ENCODE measurements around the gene RBM6.
A peak's percentile ranks its signal among the peaks of the same experiment; 100 is the strongest.
"Not testable (repeated sequence)": the region's sequence is repeated elsewhere in the genome, so short reads cannot be mapped to it uniquely, and the experiment has no call there.

Gene RBM6

DNA sequence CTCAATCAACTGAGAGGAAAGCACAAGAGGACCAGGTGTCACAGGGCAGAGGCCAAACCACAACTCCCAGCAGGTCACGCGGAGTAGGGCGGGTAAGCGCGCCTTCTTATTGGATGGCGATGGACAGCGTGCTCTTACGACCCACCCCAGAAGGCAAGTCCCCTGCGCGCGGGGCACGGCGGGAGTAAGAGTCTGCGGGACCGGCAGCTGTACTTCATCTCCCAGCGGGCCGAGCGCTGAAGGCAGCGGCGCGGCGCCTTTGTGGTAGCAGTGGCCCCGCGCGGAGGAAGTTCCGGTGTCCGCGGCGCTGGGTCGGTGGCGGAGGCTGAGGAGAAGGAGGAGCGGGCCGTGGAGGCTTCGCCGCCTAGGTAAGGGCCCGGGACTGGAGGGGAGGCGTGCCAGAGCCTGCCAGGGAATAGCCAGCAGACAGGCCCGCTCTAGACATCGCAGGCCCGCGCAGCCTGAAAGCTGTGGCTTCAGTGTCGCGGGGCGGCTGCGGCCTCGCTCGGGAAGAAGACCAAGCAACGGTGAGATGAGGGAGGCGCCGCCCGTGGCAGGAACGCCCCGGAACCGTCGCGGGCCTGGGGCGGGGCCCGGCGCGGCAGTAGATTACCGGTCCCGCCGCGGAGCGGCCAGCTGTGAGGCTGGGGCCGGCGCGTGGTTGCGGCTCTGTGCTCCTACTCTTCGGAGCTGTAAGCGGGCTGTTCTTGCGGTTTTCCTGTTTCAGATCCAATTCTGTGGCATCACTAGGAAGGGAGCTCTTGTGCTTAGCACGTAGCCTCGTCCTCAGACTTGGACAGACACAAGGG lies at the start of gene RBM6:
TSS of gene RBM6 (plus strand) at position 293 of the 809 bp plus-strand sequence. CDS start 22,492 bp downstream, outside the sequence.
- DNase-seq (ENCODE audit: low spot score): peak; percentile 96

DNA sequence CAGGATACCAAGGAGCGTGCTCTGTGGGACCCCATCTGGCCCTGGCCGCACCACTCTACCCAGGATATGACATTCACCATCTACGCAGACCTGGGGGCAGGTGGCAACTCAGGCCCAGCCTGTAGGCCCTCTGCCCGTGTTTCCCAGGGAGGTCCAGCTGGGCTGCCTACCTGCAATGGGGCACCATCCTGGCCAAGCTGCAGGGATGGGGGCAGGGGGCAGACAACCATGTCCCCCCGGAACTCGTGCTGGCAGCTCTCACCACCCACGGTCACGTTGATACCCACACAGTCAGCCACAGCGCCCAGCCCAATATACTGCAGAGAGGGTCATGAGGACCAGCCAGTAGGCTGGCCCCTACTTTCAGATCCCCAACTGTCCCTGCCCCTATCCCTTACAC lies 44.2 kb upstream of the RBM6 start:
- DNase-seq (ENCODE audit: low spot score): no peak

- DNase-seq (ENCODE audit: low spot score): no peak
Measured at GRCh38 chr3:49896345-49896744, 43.6 kb upstream of the RBM6 start.

DNA sequence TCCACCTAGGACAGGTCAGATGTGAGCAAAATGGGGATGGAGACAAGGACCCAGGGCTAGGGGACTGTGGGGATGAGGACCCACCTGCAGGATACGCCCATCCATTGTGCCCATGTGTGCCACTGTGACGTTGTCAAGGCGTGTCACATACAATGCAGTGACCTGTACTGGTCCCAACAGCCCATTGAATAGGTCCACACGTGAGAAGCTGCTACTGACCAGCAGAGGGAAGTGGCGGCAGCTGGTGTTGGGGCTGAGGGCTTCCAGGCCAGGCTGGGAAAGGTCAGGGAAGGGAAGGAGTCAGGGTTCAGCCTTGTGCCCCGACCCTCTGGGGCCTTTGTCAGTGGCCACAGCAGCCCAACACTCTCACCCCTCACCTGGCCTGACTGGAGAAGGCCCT lies 41.0 kb upstream of the RBM6 start:
- no peak for DNase-seq (ENCODE audit: low spot score)

GRCh38 chr3:49899815-49900214 lies 40.1 kb upstream of the RBM6 start:
- DNase-seq (ENCODE audit: low spot score): no peak

GRCh38 chr3:49900491-49901153 lies 39.3 kb upstream of the RBM6 start:
- no peak for DNase-seq (ENCODE audit: low spot score)

- DNase-seq (ENCODE audit: low spot score): no peak
Measured at GRCh38 chr3:49901366-49902339, 38.3 kb upstream of the RBM6 start.

DNA sequence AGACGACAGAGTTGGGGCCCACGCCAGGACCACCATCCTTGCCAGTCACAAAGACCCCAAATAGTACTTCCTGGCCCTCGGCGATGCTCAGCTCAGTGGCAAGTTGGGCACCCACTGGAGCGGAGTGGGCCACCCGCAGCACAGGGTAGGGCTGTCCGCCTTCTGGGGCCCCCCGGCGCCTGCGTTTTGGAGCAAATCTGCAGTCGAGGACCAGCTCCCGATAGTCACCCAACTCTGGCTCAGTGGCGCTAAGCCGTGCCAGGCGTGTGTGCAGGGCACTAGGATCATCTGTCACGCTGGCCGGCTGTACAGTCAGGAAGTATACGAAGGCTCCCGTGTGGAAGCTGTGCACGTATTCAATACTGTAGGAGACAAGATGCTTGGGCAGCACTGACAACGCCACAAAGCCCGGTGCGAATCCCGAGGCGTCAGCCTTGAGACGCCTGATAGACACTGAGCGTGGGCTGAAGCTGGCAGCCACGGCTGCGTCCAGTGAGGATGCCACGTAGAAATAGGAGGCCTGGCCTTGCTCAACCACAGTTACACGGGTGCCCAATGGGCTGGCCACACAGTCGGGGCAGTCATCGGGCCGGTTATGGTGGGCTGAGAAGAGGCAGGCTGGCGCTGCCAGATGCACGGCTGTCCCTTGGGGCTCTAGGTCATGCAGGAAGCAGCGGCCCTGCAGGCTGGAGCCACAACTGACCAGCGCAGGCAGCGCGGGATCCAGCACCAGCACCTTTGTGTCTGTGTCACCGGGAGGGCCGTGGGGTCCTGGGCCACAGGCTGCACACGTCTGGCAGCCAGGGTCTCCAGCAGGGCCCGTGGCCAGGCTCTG lies 37.2 kb upstream of the RBM6 start:
- no peak for DNase-seq (ENCODE audit: low spot score)

GRCh38 chr3:49903451-49904424 lies 36.2 kb upstream of the RBM6 start, which contains the start of gene MST1R:
Gene MST1R, minus strand, starts transcription at chr3:49903873. Its CDS starts 264 bp downstream, at chr3:49903609.
- DNase-seq (ENCODE audit: low spot score): peak; percentile 67

GRCh38 chr3:49904448-49904847 lies 35.5 kb upstream of the RBM6 start:
- not testable (repeated sequence) for DNase-seq (ENCODE audit: low spot score)

DNA sequence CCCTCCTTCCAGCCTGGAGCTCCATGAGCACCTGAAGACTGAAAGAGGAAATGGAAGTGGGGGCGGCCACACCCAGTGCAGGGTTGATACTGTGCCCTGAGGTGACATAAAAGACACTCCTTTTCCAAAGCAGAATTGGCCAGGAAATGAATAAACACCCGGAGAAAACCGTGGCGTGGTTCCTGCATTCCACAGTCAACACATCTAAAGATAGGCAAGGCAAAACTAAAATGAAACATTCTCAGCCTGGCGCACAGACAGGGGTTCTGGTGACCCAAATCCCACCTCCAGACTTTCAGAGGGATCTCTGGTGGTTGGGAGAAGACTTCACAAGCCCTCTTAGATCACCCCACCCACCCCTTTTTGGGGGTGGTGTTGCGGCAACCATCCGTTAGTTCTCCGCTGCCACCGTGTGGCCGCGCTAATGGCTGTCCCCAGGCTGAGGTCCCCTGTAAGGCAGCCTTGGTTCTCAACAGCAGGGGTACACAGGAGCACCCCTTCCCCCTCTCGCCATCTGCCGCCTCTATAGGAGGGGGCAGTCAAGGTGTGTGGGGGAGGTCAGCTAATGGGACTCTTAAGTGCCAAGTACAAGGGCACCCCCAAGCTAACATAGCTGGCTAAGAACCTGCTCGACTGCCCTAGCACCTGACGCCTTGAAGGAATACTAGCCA lies 33.7 kb upstream of the RBM6 start:
- peak; percentile 73 for DNase-seq (ENCODE audit: low spot score)

DNA sequence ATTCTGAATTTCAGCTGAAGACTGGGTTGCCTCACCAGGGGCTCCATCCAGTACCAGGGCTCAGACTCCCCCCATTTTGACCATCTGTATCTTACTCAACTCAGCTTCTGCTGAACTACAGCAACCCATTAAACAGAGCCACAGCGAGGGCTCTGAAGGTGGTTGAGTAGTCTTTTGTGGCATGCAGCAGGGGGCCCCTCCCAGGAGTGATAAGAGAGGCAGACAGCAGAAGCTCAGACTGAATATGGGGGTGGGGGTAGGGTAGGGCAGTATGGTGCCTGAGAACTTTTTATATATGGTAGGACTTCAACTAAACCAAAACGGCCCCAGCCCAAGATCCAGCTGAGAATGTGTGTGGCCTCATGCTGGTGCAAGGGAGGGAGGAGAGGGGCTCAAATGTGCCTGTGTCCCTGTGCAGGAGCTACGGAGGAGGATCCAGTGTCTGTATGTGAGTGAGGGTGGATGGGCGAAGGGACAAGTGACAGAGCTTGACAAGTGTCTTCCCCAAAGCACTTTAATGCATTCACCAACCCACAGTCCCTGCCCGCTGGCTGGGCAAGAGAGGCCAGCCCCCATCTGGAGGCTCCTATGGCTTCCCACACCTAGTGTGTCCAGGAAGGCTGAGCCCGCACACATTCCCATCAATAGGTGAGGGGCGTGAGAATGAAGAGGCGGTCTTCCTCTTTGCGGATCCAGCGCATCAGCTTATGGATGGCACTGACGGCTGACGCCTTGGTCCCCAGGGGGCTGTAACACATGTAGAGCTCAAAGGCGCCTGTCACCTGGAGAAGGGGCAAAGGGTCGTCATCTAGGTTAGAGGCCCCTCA lies 31.4 kb upstream of the RBM6 start:
- DNase-seq (ENCODE audit: low spot score): no peak

- no peak for DNase-seq (ENCODE audit: low spot score)
Measured at GRCh38 chr3:49910409-49911123, 29.4 kb upstream of the RBM6 start.

DNA sequence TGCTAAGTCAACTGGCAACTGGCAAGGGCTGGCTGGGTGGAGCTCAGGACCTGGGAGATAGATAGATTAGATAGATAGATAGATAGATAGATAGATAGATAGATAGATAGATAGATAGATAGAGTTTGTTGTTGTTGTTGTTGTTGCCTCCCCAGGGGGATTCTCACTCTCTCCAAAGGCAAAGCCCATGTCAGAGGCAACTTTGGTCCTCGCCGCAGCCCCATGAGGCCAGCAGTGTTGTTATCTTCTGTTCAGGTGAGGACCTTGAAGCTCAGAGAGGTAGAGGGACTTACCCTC lies 28.9 kb upstream of the RBM6 start:
- DNase-seq (ENCODE audit: low spot score): no peak

GRCh38 chr3:49911611-49912010 lies 28.3 kb upstream of the RBM6 start:
- DNase-seq (ENCODE audit: low spot score): no peak

- DNase-seq (ENCODE audit: low spot score): no peak
Measured at GRCh38 chr3:49912881-49913281, 27.1 kb upstream of the RBM6 start.

GRCh38 chr3:49914906-49915305 lies 25.0 kb upstream of the RBM6 start:
- DNase-seq (ENCODE audit: low spot score): no peak

DNA sequence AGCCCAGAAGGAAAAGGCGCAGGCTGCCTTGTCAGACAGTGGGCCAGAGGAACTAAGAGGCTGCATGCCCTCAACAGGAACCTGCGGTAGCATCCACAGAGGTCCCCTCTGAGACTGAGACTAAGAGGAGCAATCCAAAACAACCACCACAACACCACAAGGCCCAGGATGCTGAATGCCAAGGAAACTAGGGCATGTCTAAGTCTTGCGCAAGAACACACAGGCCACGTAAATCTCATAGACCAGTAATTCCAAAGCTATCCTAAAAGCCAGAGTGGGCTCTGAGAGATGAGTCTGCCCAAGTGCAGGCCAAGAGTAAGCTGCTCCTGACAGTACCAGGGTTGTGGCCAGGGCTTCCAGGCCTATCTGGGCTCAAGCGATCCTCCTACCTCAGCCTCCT lies 23.3 kb upstream of the RBM6 start:
- DNase-seq (ENCODE audit: low spot score): no peak
